ENCODE measurements around the gene GJB3.
"Not testable (repeated sequence)": the region's sequence is repeated elsewhere in the genome, so short reads cannot be mapped to it uniquely, and the experiment has no call there.

GJB3 gene

DNA sequence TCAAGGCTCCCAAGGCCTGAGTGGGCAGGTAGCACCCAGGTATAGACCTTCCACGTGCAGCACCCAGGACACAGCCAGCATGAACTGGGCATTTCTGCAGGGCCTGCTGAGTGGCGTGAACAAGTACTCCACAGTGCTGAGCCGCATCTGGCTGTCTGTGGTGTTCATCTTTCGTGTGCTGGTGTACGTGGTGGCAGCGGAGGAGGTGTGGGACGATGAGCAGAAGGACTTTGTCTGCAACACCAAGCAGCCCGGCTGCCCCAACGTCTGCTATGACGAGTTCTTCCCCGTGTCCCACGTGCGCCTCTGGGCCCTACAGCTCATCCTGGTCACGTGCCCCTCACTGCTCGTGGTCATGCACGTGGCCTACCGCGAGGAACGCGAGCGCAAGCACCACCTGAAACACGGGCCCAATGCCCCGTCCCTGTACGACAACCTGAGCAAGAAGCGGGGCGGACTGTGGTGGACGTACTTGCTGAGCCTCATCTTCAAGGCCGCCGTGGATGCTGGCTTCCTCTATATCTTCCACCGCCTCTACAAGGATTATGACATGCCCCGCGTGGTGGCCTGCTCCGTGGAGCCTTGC lies 19.7 kb upstream of the GJB3 start:
- no peak for DNase-seq

DNA sequence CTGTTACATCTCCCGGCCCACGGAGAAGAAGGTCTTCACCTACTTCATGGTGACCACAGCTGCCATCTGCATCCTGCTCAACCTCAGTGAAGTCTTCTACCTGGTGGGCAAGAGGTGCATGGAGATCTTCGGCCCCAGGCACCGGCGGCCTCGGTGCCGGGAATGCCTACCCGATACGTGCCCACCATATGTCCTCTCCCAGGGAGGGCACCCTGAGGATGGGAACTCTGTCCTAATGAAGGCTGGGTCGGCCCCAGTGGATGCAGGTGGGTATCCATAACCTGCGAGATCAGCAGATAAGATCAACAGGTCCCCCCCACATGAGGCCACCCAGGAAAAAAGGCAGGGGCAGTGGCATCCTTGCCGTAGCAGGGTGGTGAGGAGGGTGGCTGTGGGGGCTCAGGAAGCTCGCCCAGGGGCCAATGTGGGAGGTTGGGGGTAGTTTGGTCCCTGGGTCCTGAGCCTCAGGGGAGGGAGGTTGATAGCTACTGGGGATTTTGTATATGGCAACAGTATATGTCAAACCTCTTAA lies 19.2 kb upstream of the GJB3 start:
- DNase-seq, result no peak

DNA sequence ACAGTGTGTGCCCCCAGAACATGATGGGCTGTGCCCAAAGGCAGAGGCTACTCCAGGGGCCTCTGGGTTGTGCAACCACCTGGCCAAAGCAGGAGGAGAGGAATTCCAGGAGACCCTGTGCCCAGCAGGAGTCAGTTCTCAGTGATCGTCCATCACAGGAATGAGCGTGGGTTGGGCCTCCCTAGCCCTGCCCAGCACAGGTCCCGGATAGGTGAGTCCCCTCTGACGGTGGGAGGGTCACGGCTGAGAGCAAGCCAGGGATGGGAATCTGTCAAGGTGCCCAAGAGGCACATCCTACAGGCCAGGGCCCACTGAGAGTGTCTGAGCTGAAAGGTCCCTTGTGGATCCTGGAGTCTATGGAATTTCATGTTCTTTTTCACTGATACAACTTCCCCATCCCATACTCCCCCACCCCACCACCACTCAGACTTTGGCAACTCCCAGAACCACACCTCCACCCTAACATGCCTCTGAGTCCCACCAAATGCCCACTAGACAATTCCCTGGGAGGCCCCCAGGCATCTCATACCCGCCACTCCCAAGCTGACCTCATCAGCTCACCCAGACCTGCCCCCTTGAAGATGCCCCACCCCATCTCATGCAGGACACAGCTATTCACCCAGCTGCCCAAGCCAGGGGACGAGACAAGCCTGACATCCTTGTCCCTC lies 18.4 kb upstream of the GJB3 start:
- no peak for DNase-seq

DNA sequence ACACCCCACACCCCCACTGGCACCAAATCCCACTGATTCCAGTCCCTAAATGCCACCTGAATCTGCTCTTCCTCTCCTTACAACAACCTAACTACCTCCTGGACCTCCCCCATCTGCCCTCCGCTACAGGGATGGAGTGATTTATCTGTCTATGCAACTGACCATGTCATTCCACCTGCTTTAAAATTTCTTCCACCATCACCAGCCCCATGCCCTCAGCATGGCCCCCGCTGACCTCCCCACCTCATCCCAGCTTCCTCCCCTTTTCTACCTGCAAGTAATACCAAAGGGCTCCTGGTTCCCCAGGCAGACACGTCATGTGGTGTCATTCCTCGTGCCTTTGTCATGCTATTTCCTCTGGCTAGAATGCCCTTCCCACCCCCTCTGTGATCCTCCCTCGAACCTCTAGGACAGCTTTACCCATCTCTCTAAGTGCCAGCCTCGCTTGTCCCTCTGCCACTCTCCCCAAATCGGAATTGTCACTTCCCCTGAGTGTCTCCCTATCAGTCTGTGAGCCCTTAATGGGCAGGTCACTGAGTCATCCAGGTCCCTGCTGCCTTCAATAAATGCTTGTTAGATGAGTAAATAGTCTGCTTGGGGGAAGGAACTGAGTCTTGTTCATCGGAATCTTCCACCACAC lies 17.8 kb upstream of the GJB3 start:
- no peak for DNase-seq

DNA sequence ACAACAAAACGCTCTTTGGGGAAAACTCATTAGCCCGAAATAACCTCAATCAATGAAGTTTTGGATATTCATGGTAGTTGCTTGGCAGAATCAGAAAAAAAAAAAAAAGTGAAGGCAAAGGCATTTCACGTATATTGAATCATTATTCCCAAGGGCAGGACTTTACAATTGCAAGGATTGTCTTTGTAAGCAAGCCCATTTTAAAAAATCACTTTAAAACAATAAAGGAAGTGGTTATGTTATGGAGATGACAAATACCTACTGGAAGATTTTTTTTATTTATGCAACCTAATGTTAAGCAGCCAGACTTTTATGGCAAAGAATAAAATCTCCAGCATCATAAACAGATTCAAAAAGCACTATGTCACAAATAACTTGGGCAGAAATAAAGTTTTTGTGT lies 12.2 kb upstream of the GJB3 start:
- no peak for DNase-seq

DNA sequence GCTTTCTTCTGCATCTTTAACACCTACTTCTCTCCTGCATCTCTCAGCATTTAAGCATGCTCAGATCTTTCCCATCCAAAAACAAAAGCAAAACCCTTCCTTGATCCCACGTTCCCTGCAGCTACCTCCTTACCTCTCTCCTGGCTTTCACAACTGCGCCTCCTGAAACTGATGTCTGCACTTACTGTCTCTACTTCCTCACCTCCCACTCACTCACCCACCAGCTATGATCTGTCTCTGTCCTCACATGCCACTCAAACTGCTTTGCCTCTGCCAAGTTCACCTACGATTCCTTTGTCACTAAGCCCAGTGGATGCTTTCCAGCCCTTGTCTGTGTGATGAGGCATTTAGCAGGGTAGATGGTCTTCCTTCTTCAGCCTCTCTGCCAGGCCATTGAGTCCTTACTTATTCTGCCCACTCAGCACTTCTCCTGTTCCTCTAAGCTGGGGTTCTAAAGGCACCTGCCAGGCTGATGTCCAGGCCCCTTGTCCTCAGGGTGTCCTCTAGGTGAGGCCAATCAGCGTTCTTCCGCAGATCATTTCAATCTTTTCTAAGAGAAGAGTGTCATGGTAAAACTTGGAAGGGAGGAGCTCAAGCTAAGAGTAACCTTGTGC lies 10.0 kb upstream of the GJB3 start:
- no peak for DNase-seq

DNA sequence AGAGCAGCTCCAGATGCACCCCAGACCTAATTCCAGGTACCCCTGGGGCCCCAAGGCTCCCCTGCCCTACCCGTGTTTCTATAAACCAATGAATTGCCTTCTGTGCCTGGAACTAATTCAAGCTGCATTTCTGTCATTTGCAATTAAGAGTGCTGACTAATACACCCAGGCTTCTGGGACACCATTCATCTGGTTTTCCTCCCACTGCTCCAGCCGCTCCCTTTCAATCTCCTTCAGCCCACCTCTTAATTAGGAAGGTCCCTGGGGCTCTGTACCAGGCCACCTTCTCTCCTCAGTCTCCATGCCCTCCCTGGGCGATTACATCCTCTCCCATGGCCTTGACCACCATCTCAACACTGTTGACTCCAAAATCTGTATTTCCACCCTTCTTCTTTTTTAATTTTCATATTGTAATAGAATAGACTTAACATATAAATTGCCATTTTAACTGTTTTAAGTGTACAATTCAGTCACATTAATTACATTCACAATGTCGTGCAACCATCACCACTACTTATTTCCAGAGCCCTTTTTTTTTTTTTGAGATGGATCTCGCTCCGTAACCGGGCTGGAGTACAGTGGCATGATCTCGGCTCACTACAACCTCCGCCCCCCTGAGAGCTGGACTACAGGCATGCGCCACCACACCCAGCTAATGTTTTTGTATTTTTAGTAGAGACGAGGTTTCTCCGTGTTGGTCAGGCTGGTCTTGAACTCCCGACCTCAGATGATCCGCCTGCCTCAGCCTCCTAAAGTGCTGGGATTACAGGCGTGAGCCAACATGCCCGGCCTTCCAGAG lies 9.2 kb upstream of the GJB3 start:
- no peak for DNase-seq

DNA sequence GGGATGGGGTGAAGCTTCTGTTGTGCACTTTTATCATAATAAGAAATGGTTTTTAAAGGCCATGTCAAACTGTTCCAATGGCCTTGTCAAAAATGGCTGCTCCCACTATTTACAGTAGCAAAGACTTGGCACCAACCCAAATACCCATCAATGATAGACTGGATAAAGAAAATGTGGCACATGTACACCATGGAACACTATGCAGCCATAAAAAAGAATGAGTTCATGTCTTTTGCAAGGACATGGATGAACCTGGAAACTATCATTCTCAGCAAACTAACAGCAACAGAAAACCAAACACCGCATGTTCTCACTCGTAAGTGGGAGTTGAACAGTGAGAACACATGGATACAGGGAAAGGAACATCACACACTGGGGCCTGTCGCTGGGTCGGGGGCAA lies 7.9 kb upstream of the GJB3 start:
- DNase-seq, result not testable (repeated sequence)

DNA sequence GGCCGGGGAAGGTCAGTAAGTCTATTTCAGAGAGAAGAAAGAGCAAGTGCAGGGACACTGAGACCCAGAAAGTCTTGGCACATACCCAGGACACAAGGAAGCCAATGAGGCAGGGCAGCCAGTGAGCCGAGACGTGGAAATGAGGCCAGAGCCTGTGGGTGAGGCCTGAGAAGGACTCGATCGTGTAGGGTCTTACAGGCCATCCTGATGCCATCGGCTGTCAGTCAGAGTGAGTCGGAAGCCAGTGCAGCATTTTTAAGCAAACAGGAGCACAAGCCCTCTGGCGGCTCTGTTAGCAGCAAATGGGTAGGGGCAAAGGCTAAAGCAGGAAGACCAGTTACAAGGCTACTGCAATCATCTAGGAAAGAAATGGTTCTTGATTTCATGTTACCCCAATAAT lies 6.1 kb upstream of the GJB3 start:
- DNase-seq, result no peak

DNA sequence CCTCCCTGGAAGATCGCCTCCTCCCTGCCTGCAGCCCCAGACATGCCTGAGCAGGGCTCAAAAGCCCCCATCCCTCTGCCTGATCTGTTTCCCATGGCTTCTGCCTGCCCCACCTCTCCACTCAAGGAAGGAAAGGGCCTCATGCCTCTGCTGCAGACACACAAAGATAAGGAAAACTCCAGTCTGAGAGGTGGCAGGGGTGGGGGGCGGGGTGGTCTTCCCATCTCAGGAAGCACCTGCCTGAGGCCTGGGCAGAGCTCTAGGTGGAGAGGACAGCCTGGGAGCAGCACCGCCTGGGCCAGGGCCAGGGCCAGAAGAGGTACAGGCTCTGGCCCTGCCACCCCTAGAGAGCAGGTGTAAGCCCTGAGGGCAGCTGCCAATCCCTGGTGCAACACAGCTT lies 4.1 kb upstream of the GJB3 start:
- no peak for DNase-seq

DNA sequence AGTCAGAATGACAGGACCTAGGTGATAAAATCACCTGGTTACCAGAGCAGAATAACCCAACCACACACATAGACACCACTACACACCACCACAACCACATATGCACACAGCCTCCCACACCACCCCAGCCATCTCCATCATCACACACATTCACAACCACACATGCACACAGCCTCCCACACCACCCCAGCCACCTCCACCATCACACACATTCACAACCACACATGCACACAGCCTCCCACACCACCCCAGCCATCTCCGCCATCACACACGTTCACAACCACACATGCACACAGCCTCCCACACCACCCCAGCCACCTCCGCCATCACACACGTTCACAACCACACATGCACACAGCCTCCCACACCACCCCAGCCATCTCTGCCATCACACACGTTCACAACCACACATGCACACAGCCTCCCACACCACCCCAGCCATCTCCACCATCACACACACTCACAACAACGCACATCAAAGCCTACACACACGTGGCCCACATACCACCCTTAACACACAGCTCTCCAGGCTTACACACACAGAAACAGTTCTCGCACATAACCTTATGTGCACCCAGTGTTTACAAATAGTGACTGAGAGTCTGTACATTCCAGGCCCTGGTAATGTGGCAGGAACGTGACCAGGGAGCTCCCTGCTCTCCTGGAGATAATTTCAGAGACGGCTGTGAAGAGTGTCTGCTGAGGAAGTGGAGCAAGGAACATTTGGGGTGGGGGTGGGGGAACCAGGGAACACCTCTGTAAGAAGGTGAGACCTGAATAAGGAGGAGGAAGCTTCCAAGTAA lies 3.3 kb upstream of the GJB3 start:
- DNase-seq, result no peak

DNA sequence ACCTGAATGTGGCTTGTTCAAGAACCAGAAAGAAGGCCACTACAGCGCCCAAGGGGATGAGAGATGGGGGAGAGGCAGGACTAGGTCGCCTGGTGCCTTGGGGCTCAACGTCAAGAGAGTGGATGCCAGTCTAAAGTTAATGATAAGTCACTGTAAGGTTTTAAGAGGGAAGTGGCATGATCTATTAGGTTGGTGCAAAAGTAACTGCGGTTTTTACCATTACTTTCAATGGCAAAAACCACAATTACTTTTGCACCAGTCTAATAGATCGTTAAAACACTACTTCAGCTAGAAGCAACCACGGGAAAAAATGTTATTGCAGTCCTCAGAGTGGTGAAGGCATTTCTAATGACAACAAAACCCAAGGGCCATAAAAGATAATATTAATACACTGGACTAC lies 2.6 kb upstream of the GJB3 start:
- DNase-seq, result no peak

DNA sequence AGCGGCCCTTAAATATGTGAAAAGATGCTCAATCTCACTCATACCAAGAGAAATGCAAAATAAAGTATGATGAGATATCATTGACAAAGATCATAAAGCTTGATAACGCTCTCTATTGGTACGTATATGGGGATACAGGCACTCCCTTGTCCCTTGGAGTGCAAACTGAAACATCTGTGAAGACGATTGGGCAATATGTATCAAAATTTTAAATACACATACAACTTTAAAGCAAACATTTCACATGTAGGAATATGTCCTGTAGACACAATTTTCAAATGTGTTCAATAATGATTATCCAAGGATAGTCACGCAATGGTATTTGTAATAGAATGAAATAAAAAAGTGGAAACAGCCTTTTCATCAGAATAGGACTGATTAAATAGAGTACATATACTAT lies 2.0 kb upstream of the GJB3 start:
- no peak for DNase-seq

DNA sequence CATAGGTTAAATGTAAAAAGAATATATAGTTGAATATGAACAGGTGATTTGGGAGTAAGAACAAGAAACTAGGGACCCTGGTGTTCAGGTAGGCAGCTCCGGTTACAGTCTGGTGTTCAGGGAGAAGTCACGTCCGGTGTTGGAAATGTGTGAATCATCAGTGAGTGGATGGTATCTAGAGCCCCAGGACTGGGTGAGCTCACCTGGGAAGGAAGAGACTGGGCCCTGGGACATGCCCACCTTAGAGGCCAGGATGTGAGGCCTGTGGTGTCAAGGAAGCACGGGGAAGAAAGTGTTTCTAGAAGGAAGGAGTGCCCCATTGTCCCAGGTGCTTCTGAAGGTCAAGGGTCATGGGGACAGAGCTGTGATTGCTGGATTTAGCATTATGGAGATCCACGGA lies 1.5 kb upstream of the GJB3 start:
- no peak for DNase-seq

DNA sequence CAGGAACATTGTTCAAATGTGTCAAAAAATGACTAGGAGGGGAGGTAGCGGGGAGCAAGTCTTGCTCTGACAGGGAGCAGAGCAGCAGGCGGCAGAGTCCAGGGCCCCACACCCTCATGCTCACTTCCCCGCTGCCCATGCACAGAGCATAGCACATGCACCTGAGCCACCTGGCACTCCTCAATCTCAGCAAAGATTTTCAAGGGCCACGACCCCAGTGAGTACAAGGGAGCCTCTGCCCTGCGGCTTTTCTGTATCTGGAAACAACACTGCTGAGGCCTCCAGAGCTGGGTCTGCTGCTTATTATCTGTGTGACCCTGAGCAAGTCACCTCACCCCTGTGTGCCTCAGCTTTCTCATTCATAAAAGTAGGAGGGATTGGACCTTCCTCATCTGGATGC lies 1.1 kb upstream of the GJB3 start:
- no peak for DNase-seq

DNA sequence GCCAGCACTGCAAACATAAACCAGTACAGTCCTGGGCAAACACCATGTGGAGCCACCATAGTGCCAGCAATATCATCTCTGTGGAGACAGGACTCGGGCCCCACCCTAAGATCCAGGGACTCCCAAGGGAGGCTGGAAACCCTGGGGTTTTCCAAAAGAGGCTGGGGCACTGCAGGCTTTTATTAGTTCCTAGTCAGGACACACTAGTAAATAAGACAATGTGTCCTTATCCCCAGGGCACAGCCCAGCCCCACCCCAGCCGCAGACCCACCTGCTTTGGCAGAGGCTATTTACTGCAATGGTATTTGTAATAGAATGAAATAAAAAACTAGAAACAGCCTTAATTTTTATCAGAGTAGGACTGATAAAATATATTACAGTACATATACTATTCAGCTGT lies 486 bp upstream of the GJB3 start:
- no peak for DNase-seq

DNA sequence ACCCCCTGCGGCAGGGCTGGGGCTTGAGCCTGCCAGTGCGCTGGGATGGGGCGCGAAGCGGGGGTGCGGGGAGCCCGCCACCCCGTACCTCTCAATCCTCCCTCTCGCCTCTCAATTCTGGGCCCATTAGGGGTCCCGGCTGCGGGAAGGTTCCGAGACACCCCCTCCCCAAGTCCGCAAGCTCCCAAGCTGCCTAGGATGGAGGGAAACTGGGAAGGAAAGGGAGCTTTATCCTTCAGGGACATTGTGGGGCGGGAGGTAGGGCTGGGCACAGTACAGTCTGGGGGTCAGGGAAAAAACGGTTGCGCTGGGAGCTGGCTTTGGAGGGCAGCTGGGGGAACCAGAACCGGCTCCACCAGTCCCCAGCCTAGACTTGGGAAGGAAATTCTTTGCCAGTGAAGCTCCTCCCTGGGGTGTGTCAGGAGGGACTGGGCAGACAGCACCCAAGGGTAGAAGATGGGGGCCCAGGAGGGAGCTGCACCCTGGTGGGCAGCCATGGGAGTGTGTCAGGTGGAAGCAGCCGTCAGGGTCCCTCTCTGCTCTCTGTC lies 904 bp downstream of the GJB3 start:
- DNase-seq, result no peak

DNA sequence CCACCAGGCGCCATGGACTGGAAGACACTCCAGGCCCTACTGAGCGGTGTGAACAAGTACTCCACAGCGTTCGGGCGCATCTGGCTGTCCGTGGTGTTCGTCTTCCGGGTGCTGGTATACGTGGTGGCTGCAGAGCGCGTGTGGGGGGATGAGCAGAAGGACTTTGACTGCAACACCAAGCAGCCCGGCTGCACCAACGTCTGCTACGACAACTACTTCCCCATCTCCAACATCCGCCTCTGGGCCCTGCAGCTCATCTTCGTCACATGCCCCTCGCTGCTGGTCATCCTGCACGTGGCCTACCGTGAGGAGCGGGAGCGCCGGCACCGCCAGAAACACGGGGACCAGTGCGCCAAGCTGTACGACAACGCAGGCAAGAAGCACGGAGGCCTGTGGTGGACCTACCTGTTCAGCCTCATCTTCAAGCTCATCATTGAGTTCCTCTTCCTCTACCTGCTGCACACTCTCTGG lies 3.8 kb downstream of the GJB3 start:
- DNase-seq, result no peak

DNA sequence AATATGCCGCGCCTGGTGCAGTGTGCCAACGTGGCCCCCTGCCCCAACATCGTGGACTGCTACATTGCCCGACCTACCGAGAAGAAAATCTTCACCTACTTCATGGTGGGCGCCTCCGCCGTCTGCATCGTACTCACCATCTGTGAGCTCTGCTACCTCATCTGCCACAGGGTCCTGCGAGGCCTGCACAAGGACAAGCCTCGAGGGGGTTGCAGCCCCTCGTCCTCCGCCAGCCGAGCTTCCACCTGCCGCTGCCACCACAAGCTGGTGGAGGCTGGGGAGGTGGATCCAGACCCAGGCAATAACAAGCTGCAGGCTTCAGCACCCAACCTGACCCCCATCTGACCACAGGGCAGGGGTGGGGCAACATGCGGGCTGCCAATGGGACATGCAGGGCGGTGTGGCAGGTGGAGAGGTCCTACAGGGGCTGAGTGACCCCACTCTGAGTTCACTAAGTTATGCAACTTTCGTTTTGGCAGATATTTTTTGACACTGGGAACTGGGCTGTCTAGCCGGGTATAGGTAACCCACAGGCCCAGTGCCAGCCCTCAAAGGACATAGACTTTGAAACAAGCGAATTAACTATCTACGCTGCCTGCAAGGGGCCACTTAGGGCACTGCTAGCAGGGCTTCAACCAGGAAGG lies 4.3 kb downstream of the GJB3 start:
- DNase-seq, result no peak

DNA sequence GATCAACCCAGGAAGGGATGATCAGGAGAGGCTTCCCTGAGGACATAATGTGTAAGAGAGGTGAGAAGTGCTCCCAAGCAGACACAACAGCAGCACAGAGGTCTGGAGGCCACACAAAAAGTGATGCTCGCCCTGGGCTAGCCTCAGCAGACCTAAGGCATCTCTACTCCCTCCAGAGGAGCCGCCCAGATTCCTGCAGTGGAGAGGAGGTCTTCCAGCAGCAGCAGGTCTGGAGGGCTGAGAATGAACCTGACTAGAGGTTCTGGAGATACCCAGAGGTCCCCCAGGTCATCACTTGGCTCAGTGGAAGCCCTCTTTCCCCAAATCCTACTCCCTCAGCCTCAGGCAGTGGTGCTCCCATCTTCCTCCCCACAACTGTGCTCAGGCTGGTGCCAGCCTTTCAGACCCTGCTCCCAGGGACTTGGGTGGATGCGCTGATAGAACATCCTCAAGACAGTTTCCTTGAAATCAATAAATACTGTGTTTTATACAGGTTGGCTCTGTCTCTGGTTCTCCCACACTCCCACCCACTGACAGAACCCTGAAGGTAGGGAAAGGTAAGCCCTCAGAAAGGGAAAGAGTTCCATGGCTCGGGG lies 5.0 kb downstream of the GJB3 start:
- DNase-seq, result no peak
